Neural progenitor cell (in vitro differentiated cells): ENCODE measurements around the gene ZDHHC12.

Experiments
- CTCF ChIP-seq: fragments of 200-600 bp; sonication (generic); IDR thresholded peaks from 2 replicates; pipeline ENCODE4 v1.5.1; 2017; ENCODE audit warnings: antibody characterized with exemption, mild to moderate bottlenecking
- EZH2 ChIP-seq: fragments of 200-600 bp; sonication (generic); IDR thresholded peaks from 2 replicates; pipeline ENCODE4 v1.6.1; 2017; ENCODE audit warnings: antibody characterized with exemption, mild to moderate bottlenecking, moderate library complexity
- EZH2phosphoT487 ChIP-seq: fragments of 200-600 bp; sonication (generic); IDR thresholded peaks from 2 replicates; pipeline ENCODE4 v1.6.1; 2017; ENCODE audit warnings: antibody characterized with exemption

GRCh38 chr9:128704356-128704670 lies 19.6 kb downstream of the ZDHHC12 start:
- TF ChIP-seq CTCF, result no peak
- no peak for TF ChIP-seq EZH2phosphoT487
- no peak for TF ChIP-seq EZH2
